ENCODE results near the gene AS3MT.
A peak's percentile ranks its signal among the peaks of the same experiment; 100 is the strongest.

Gene AS3MT

DNA sequence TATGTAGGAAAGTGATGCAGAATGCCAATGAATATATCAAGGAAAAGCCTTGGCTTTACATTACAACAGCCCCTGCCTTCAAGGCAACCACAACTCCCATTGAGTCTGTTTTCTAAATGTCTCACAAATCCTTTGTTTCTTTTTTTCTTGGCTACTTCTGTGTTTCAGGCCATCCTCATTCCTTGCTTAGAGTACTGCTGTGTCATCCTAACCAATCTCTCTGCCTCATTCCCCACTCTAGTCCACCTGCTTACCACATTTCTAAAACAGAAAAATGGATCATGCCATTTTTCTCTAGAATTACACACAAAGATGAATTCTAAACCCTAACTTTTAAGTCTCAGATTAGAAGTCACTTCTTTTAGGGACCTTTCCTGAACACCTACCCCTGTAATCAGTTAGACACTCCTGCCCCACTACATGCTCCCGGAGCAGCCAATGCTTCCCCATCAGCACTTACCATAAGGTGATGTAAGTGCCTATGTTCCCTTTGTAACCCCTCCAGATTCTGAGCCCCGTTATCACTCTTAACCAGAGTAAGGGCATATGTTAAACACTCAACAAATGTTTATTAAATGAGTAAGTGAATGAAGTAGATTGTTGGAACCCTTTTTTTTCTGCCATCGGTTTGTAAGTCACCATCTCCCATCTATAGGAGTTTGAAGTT is 12.4 kb upstream of the AS3MT start:
- no peak for DNase-seq

DNA sequence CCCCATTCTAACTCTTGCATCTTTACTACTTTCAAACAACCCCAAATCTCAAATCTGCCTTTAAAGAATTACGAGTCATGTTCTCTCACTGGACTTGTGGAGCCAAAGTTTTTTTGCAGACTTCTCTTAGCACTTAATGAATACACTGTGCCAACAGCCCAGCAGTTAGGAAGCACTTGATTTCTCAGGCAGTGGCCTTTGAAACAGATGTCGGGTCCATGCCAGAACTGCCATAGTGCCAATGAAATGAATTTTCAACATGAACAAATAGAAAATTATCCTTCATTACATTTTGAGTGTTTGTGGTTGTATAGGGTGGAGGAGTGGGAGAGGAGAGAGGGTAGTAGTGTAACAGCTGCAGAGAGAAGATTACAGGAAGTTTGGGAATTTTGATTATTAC is 9.4 kb upstream of the AS3MT start:
- DNase-seq: no peak

DNA sequence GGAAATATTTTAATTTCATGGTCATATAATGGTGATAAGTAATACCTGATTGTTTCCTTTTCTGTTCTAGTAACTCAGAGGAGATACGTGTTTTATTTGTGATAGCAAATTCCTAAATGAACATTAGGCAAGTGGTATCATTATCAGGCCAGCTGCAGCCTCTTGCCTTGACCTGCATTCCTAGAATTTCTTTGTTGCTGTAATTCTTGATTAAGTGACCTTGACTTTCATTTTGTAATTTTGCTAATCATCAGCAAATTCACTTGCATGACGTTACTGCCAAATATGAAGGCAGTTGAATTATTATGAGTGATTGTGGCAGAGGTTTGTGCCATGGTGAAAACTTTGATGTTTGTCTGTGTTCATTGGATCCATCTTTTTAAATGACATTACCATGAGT is 5.6 kb upstream of the AS3MT start:
- DNase-seq: no peak

DNA sequence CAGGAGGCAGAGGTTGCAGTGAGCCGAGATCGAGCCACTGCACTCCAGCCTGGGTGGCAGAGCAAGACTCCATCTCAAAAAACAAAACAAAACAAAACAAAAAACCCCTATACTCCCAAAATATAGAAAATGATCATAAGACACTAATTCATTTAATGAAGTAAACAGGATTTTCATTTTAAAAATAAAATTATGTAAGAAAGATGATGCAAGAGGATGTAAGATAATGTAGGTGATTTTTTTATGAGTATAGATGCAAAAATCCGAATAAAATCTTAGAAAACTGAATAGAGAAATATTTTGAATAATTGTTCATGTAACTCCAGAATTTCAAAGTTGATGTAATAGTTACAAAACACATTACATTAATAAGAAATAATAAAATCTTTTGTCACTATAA is 3.6 kb upstream of the AS3MT start:
- no peak for DNase-seq

- DNase-seq: peak; percentile 35
Measured at GRCh38 chr10:102868911-102869257, 386 bp upstream of the AS3MT start.

DNA sequence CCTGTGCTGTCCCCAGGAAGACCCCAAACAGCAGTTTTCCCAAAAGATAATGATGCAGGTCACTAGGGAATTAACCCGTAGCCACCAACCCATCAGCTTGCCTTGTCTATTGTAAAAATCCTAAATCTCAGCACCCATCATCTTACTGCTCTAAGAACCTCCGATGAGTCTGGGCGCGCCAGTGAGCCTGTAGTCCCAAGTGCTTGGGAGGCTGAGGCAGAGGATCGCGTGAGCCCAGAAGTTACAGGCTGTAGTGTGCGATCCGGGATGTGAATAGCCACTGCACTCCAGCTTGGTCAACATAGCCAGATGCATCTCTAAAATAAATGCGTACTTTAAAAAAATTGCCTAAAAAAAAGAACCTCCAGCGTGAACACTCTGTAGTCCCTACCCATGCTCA is 951 bp downstream of the AS3MT start:
- DNase-seq: no peak

GRCh38 chr10:102872163-102872562 is 2.9 kb downstream of the AS3MT start:
- DNase-seq: no peak

DNA sequence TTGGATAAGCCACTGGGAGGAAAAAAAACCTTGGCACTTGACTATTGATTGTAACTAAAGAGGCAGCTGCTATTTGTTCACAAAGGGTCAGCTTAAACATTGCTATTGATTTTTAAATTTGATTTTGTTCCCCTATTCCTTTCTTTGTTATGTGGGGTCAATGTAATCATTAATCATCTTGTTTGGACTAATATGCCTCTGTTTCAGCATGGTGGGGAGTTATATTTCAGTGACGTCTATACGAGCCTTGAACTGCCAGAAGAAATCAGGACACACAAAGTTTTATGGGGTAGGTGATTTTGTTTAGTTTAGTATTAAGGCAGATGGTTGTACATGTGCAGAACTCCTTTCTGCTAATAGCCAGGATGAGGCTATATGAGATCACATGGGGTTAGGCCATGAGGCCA is 7.5 kb downstream of the AS3MT start:
- DNase-seq: no peak

- DNase-seq: no peak
Measured at GRCh38 chr10:102878629-102879028, 9.4 kb downstream of the AS3MT start.

DNA sequence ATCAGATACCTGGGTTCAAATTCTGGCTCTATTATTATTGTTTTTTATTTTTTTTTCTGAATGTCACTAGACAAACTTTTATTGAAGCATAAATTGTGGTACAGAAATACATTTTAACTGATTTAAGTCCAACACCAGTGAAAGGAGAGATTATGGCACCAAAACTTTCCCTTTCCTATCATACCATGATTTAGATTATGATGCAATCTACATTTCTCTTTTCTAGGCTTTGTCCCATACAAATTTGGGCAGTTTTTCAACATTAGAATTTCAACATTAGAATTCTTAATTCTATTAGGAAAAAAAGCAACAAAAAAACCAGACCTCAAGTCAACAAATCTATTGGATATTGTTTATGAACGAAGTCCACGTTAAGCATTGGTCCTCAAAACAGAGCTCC is 11.0 kb downstream of the AS3MT start:
- DNase-seq: no peak

DNA sequence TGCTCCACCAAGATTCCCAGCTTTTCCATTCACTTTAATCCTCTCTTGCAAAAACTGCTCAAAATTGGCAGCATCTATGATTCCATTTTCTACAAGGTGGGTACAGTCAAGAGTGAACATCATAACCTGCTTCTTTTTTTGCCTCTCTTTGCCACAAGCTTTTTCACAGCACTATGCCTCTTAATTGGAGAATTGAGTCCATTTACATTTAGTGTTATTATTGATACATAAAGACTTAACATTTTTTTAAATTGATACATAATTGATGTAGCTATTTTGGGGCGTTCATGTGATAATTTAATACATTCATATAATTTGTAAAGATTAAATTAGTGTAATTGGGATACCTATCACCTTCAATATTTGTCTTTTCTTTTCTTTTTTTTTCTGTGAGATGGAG is 18.8 kb downstream of the AS3MT start:
- no peak for DNase-seq

DNA sequence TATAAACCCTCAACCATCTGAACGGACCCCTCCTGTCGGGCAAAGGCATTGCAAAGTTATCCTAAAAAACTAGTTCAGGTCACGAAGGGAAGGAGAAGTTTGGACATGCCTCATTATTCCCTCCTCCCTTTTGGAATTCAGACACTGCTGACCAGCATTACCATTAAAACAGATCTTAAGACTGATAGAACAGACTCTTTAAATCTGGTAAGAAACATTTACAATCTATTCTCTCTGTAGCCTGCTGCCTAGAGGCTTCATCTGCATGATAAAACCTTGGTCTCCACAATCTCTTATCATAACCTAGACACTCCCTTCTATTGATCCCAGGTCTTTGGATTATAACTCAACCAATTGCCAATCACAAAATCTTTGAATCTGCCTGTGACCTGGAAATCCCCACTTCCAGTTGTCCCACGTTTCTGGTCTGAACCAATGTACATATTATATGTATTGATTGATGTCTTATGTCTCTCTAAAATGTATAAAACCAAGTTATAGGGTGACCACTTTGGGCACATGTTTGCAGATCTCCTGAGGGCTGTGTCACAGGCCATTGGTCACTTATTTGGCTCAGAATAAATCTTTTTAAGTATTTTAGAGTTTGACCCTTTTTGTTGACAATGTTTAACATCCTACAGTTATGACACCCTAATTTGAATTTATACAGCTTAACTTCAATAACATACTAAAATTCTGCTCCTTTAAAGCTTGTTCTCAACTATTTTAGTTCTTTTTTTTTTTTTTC is 25.4 kb downstream of the AS3MT start:
- DNase-seq: no peak

DNA sequence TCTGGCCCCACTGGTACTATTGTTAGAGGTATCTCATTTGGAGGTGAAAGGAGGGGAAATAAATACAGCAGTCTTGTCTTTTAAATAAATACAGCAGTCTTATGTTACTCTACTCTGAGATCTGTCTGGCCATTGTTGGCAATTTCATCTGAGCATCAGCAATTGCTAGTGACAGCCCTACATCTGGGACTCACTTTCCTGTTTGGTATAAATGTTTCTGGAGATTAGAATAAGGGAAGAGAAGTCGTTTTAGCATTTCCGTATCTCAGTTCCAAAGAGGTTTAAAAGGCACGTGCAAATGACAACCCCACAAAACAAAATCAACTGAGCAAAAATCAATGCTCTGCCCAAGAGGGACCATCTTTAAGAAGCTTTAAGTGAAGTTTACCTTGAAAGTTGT is 30.7 kb downstream of the AS3MT start:
- no peak for DNase-seq

DNA sequence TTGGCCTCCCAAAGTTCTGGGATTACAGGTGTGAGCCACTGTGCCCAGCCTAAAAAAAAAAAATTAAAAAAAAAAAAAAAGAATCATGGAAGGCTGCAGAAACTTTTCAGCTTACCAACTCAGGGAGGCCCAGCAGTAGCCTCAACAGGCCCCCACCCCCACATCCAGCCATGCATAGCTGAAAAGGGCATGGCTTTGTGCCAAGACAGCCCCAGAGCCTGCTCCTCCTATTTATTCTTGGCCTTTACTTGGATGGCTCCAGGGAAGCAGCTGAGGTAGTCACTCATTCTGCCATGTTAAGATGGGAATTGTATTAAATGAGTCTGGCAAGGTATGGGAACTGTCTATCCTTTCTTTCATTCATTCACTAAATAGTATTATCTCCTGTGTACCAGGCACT is 35.1 kb downstream of the AS3MT start:
- DNase-seq: no peak

- DNase-seq: no peak
Measured at GRCh38 chr10:102906507-102906906, 37.2 kb downstream of the AS3MT start.

DNA sequence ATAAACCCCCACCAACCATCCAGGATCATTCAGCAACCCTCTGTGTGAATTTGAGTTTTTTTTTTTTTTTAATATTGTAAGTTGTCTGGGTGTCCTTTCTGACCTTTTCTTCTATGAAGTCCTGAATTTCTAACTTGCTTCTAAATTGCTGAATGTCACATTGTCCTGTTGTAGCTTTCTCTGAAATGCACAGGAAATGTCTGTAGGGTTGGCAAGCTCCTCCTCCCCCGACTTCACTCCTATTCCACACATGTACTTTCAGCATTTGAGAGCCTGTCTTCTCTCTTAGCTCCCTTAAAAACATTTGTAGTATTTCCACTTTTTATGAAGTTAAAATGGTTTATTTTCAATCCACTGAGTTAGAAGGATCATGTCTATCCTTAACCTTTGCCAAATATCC is 45.5 kb downstream of the AS3MT start:
- DNase-seq: no peak

- no peak for DNase-seq
Measured at GRCh38 chr10:102916173-102916572, 46.9 kb downstream of the AS3MT start.

- DNase-seq: peak; percentile 91
Measured at GRCh38 chr10:102917314-102917961, 48.2 kb downstream of the AS3MT start.

GRCh38 chr10:102917962-102918816 is 48.9 kb downstream of the AS3MT start, which contains the start of gene CNNM2:
CNNM2 (plus strand) TSS chr10:102918294; CDS start chr10:102918481, 187 bp downstream.
- DNase-seq: peak; percentile 100

DNA sequence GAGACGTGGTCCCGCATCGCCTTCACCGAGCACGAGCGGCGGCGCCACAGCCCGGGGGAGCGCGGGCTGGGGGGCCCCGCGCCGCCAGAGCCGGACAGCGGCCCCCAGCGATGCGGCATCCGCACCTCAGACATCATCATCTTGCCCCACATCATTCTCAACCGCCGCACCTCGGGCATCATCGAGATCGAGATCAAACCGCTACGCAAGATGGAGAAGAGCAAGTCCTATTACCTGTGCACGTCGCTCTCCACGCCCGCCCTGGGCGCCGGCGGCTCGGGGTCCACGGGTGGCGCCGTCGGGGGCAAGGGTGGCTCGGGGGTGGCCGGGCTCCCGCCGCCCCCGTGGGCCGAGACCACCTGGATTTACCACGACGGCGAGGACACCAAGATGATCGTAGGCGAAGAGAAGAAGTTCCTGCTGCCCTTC is 49.6 kb downstream of the AS3MT start:
- DNase-seq: peak; percentile 67

DNA sequence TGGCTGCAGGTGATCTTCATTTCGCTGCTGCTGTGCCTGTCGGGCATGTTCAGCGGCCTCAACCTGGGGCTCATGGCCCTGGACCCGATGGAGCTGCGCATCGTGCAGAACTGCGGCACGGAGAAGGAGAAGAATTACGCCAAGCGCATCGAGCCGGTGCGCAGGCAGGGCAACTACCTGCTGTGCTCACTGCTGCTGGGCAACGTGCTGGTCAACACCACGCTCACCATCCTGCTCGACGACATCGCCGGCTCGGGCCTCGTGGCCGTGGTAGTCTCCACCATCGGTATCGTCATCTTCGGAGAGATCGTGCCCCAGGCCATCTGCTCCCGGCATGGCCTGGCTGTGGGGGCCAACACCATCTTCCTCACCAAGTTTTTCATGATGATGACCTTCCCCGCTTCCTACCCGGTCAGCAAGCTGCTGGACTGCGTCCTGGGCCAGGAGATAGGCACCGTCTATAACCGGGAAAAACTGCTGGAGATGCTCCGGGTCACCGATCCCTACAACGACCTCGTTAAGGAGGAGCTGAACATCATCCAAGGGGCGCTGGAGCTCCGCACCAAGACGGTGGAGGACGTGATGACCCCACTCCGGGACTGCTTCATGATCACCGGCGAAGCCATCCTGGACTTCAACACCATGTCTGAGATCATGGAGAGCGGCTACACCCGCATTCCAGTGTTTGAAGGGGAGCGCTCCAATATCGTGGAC is 50.1 kb downstream of the AS3MT start:
- DNase-seq: peak; percentile 74

DNA sequence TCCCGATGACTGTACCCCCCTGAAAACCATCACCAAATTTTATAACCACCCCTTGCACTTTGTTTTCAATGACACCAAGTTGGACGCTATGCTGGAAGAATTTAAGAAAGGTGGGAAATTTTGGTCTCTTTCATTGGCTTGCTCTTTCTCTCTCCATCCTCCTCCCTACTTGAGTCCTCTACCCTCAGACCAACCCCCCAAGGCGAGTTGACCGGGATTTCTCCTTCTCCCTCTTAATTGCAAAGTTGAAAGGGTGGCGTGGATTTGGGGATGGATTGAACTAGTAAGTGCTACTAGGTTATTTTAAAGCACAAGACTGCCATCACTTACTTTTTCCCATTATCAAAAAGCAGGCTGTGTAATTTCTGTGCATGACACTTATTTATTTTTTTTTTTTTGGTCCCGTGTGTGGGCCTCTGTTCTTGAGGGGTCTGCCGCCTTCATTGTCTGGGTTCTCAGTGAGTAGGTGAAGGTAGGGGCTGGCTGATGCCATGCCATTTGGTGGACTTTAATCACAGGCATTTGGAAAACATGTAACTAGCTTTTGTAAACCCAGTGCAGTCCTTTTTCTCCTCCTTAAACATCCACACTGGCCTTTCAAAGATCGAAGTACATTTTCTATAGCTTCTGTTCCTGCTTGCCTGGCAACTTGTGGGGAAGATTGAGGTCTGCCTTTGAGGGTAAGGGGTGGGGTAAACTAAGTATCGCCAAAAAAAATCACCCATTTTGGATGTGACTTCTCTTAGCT is 50.9 kb downstream of the AS3MT start:
- no peak for DNase-seq

All from DMS53 (cell line).